HepG2 (cell line): ENCODE data around the gene ZNF888. TPM values are rescaled to one million over a fixed set of nuclear protein-coding genes. Genes with fewer than 3 reads are reported as not detected.

Experiments
- AKAP8 ChIP-seq: sonication (generic); formaldehyde crosslinking; IDR thresholded peaks from 2 replicates; pipeline ENCODE4 v1.5.1; 2020; ENCODE audit warnings: mild to moderate bottlenecking, missing genetic modification reagents
- ATF7 ChIP-seq, 2 experiments: fragments of 450-650 bp in 1 of 2; sonication (generic) in 1 of 2; formaldehyde crosslinking in 1 of 2; IDR thresholded peaks; 2 replicates each; pipeline versions ENCODE4 v1.4.0 to v1.6.1; 2016 to 2020; ENCODE audit warnings: antibody characterized with exemption in 1 of 2, mild to moderate bottlenecking in 1 of 2, missing genetic modification reagents in 1 of 2
- CERS6 ChIP-seq: sonication (generic); formaldehyde crosslinking; IDR thresholded peaks from 2 replicates; pipeline ENCODE4 v1.5.0; 2020; ENCODE audit warnings: missing genetic modification reagents
- HDAC1 ChIP-seq: sonication (generic); formaldehyde crosslinking; IDR thresholded peaks from 2 replicates; pipeline ENCODE4 v1.5.1; 2020; ENCODE audit warnings: mild to moderate bottlenecking, missing genetic modification reagents
- MBNL3 ChIP-seq: fragments of 250-450 bp; sonication (Bioruptor Pico); conservative IDR thresholded peaks from 2 replicates; pipeline ENCODE4 v1.8.0; 2022; ENCODE audit warnings: mild to moderate bottlenecking, inconsistent platforms
- MTA1 ChIP-seq: sonication (generic); formaldehyde crosslinking; IDR thresholded peaks from 2 replicates; pipeline ENCODE4 v1.4.0; 2020; ENCODE audit warnings: missing genetic modification reagents, mild to moderate bottlenecking, borderline replicate concordance
- MXD1 ChIP-seq: sonication (generic); formaldehyde crosslinking; IDR thresholded peaks from 2 replicates; pipeline ENCODE4 v1.4.0; 2020; ENCODE audit warnings: mild to moderate bottlenecking, missing genetic modification reagents
- ONECUT2 ChIP-seq: sonication (generic); formaldehyde crosslinking; IDR thresholded peaks from 2 replicates; pipeline ENCODE4 v1.4.0; 2020; ENCODE audit warnings: missing genetic modification reagents
- PBX2 ChIP-seq: IDR thresholded peaks from 2 replicates; pipeline ENCODE4 v1.6.1; 2016; ENCODE audit warnings: control low read depth
- RFX5 ChIP-seq: IDR thresholded peaks from 2 replicates; pipeline ENCODE4 v1.6.1; 2011; ENCODE audit warnings: low read depth, low read length, improper control_type of control experiment
- ZBTB26 ChIP-seq: IDR thresholded peaks from 2 replicates; pipeline ENCODE4 v1.6.1; 2016; ENCODE audit warnings: missing compliant biosample characterization, missing genetic modification reagents, borderline replicate concordance
- ZC3H13 ChIP-seq: sonication (generic); formaldehyde crosslinking; IDR thresholded peaks from 2 replicates; pipeline ENCODE4 v1.8.1; 2023; ENCODE audit warnings: mild to moderate bottlenecking, missing genetic modification reagents, moderate library complexity
- ZFP36L2 ChIP-seq: sonication (generic); formaldehyde crosslinking; IDR thresholded peaks from 2 replicates; pipeline ENCODE4 v1.4.0; 2020; ENCODE audit warnings: missing genetic modification reagents
- ZNF441 ChIP-seq: sonication (generic); formaldehyde crosslinking; IDR thresholded peaks from 2 replicates; pipeline ENCODE4 v1.7.0; 2021; ENCODE audit warnings: missing genetic modification reagents, borderline replicate concordance
- ZNF569 ChIP-seq: sonication (generic); formaldehyde crosslinking; IDR thresholded peaks from 2 replicates; pipeline ENCODE4 v1.5.0; 2020; ENCODE audit warnings: mild to moderate bottlenecking, missing genetic modification reagents, moderate library complexity, borderline replicate concordance
- polyA plus RNA-seq, 8 experiments: library from polyadenylated mRNA; depleted of rRNA in 3 of 8; stranded (reverse) in 7 of 8; unstranded in 1 of 8; fragments of >200 nt; fragmentation: Illumina TruSeq in 4 of 8; extraction: Trizol in 4 of 8; gene quantifications; 2 replicates each; pipeline versions ENCODE4 v1.2.1 to v1.2.3, GENCODE V29; 2011 to 2016; ENCODE audit warnings: low read depth in 4 of 8, missing spikeins in 1 of 8, mixed read lengths in 1 of 8; ENCODE audit not compliant: insufficient read depth in 1 of 8
- total RNA-seq, 5 experiments: library from RNA; depleted of rRNA; stranded (reverse); fragments of >200 nt; fragmentation: Illumina TruSeq; extraction: Trizol; gene quantifications; 2 replicates each; pipeline ENCODE4 v1.2.3, GENCODE V29; 2016; ENCODE audit warnings: low read depth in 1 of 5

The ZNF888 gene
- total and polyA plus RNA-seq, 2 of the 13 experiments (the other 11 are each of a cell fraction or from before 2014, with no cell fraction given): 1.7 to 7.6 TPM

GRCh38 chr19:52946322-52947310 lies 23.4 kb upstream of the ZNF888 start (continued):
- TF ChIP-seq MBNL3 (CRISPR knock-in tag): no peak
- TF ChIP-seq ONECUT2 (CRISPR knock-in tag): no peak
- TF ChIP-seq CERS6: no peak
- TF ChIP-seq ZBTB26 (CRISPR knock-in tag): no peak
- 0 out of 2 replicates have a peak, but pooled peaks have one; percentile 28 for TF ChIP-seq MXD1 (CRISPR knock-in tag)
- no peak for TF ChIP-seq ZC3H13 (CRISPR knock-in tag)
- TF ChIP-seq ATF7 (IDR thresholded peaks at IDR 0.05): no peak
- no peak for TF ChIP-seq ATF7 (CRISPR knock-in tag; IDR thresholded peaks at IDR 0.05)
- no peak for TF ChIP-seq HDAC1 (CRISPR knock-in tag)
- TF ChIP-seq MTA1 (CRISPR knock-in tag): no peak
- no peak for TF ChIP-seq PBX2
- no peak for TF ChIP-seq RFX5
- TF ChIP-seq ZNF569 (CRISPR knock-in tag): no peak
- TF ChIP-seq ZNF441 (CRISPR knock-in tag): no peak
- TF ChIP-seq AKAP8 (CRISPR knock-in tag): no peak
- TF ChIP-seq ZFP36L2 (CRISPR knock-in tag): no peak
